GM23338 (cell line): ENCODE results near the gene STARD8.

Experiments used
- EZH2 ChIP-seq: fragments of 200-600 bp; sonication (generic); IDR thresholded peaks from one replicate; pipeline ENCODE4 v1.8.0; 2017; ENCODE audit warnings: antibody characterized with exemption, mild to moderate bottlenecking, low read depth; ENCODE audit not compliant: unreplicated experiment
- JUNB ChIP-seq: IDR thresholded peaks from one replicate; pipeline ENCODE4 v1.6.1; 2016; ENCODE audit warnings: antibody characterized with exemption; ENCODE audit not compliant: unreplicated experiment
- POLR2AphosphoS5 ChIP-seq: IDR thresholded peaks from 2 replicates; pipeline ENCODE4 v1.6.1; 2016; ENCODE audit warnings: antibody characterized with exemption, low read depth
- REST ChIP-seq: IDR thresholded peaks from one replicate; pipeline ENCODE4 v1.6.1; 2018; ENCODE audit warnings: antibody characterized with exemption; ENCODE audit not compliant: unreplicated experiment
- TF ChIP-seq, protein P1 (sequence below), 2 experiments: fragments of 200-600 bp in 1 of 2; sonication (generic) in 1 of 2; conservative IDR thresholded peaks; 2 replicates each; pipeline versions ENCODE4 v1.5.1 to v1.6.1; 2016 to 2017; ENCODE audit warnings: antibody characterized with exemption in 2 of 2, low read depth in 2 of 2, mild to moderate bottlenecking in 2 of 2, moderate library complexity in 1 of 2

DNA sequence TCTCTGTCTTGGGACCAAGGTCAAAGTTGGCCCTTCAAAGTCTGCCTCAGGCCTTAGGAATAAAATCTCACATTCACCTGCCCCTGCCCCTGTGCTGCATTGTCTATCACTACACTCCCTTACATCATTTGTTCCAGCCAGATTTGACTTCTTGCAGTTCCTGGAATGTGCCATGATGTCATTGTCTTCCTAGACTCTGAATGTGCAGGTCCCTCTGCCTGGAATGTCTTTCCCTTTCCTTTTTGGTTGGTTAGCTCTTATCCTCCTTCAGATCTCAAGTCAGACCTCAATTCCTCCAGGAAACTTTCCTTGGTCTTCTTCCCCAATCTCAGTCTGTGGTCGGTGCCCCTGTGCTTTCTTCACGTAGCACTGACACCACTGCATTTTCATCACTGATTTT, 113.6 kb downstream of the STARD8 start:
- TF ChIP-seq, protein P1, sequence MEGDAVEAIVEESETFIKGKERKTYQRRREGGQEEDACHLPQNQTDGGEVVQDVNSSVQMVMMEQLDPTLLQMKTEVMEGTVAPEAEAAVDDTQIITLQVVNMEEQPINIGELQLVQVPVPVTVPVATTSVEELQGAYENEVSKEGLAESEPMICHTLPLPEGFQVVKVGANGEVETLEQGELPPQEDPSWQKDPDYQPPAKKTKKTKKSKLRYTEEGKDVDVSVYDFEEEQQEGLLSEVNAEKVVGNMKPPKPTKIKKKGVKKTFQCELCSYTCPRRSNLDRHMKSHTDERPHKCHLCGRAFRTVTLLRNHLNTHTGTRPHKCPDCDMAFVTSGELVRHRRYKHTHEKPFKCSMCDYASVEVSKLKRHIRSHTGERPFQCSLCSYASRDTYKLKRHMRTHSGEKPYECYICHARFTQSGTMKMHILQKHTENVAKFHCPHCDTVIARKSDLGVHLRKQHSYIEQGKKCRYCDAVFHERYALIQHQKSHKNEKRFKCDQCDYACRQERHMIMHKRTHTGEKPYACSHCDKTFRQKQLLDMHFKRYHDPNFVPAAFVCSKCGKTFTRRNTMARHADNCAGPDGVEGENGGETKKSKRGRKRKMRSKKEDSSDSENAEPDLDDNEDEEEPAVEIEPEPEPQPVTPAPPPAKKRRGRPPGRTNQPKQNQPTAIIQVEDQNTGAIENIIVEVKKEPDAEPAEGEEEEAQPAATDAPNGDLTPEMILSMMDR (conservative IDR thresholded peaks at IDR 0.05; ENCODE audit: low read depth in 2 of 2): no peak
- TF ChIP-seq EZH2: no peak
- no peak for TF ChIP-seq POLR2AphosphoS5
- no peak for TF ChIP-seq JUNB
- TF ChIP-seq REST: no peak
